NB4 (cell line): ENCODE data around the gene PRKG1.

ENCODE experiments used
- CTCF ChIP-seq: IDR thresholded peaks from one replicate; pipeline ENCODE4 v1.5.1; 2012; ENCODE audit warnings: low read depth, low read length
- MAX ChIP-seq: IDR thresholded peaks from 2 replicates; pipeline ENCODE4 v1.6.1; 2011; ENCODE audit warnings: low read depth, low read length
- MYC ChIP-seq: IDR thresholded peaks from 2 replicates; pipeline ENCODE4 v1.6.1; 2011; ENCODE audit warnings: low read depth, low read length
- POLR2A ChIP-seq: IDR thresholded peaks from 2 replicates; pipeline ENCODE4 v1.6.1; 2011; ENCODE audit warnings: mild to moderate bottlenecking; ENCODE audit not compliant: insufficient read length; ENCODE audit errors: extremely low read depth

DNA sequence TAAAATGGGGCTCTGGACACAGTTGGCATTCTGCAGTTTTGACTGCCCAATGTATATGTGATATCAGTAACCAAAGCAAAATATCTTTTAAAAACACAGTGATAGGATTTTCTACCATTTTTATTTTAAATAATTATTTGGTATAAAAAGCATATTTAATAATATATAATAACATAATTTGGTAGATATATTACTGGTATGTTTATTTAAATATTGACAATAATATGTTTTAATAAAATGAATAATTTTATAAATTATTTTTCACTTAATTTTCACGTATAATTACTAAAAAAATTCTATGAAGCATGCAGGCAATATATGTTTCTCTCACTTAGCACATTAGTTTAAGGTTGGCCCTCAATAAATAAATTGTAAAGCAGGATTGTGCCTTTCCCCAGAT, 269.1 kb downstream of the PRKG1 start:
- TF ChIP-seq CTCF: no peak
- no peak for TF ChIP-seq POLR2A
- no peak for TF ChIP-seq MYC
- no peak for TF ChIP-seq MAX
